DOHH2 (cell line): ENCODE measurements around the gene OR2AT4.

Experiments used
- H3F3A ChIP-seq: fragments of 200-600 bp; sonication (generic), shearing (Covaris generic); 2 replicates; pipeline ENCODE4 v1.6.0; 2016; ENCODE audit warnings: antibody characterized with exemption, mild to moderate bottlenecking; ENCODE audit not compliant: control insufficient read depth, insufficient read depth
- H3K27ac ChIP-seq: fragments of 200-600 bp; sonication (generic); 2 replicates; pipeline ENCODE4 v1.5.1; 2014; ENCODE audit warnings: low read depth, mild to moderate bottlenecking, low read length, moderate library complexity
- H3K27me3 ChIP-seq: fragments of 200-600 bp; sonication (generic); 2 replicates; pipeline ENCODE4 v1.6.1; 2014; ENCODE audit warnings: mild to moderate bottlenecking, low read length, mixed read lengths; ENCODE audit not compliant: control insufficient read depth
- H3K36me3 ChIP-seq: fragments of 200-600 bp; sonication (generic); 2 replicates; pipeline ENCODE4 v1.6.1; 2014; ENCODE audit warnings: mild to moderate bottlenecking, low read length, moderate library complexity, mixed read lengths; ENCODE audit not compliant: control insufficient read depth
- H3K4me1 ChIP-seq: fragments of 200-600 bp; sonication (generic); 2 replicates; pipeline ENCODE4 v1.6.1; 2014; ENCODE audit warnings: mild to moderate bottlenecking, low read length, mixed read lengths; ENCODE audit not compliant: control insufficient read depth
- H3K4me2 ChIP-seq: fragments of 200-600 bp; sonication (generic); 2 replicates; pipeline ENCODE4 v1.6.0; 2014; ENCODE audit warnings: mild to moderate bottlenecking, low read length, moderate library complexity
- H3K4me3 ChIP-seq: fragments of 200-600 bp; sonication (generic); 2 replicates; pipeline ENCODE4 v1.5.1; 2014; ENCODE audit warnings: mild to moderate bottlenecking, low read length, mixed read lengths
- H3K79me2 ChIP-seq: fragments of 200-600 bp; sonication (generic); 2 replicates; pipeline ENCODE4 v1.6.1; 2014; ENCODE audit warnings: mild to moderate bottlenecking, low read length, mixed read lengths; ENCODE audit not compliant: control insufficient read depth
- H3K9me2 ChIP-seq: fragments of 200-600 bp; sonication (generic); replicated peaks from 2 replicates; pipeline ENCODE4 v1.6.1; 2014; ENCODE audit warnings: mild to moderate bottlenecking, low read length, mixed read lengths; ENCODE audit not compliant: control insufficient read depth
- H3K9me3 ChIP-seq: fragments of 200-600 bp; sonication (generic); 2 replicates; pipeline ENCODE4 v1.6.1; 2014; ENCODE audit warnings: antibody characterized with exemption, low read length, mixed read lengths; ENCODE audit not compliant: control insufficient read depth, insufficient read depth
- H4K20me1 ChIP-seq: fragments of 200-600 bp; sonication (generic); 2 replicates; pipeline ENCODE4 v1.6.0; 2014; ENCODE audit warnings: low read depth, mild to moderate bottlenecking, antibody characterized with exemption, low read length, moderate library complexity; ENCODE audit not compliant: control insufficient read depth, insufficient read depth
- EZH2phosphoT487 ChIP-seq: fragments of 200-600 bp; sonication (generic); IDR thresholded peaks from 2 replicates; pipeline ENCODE4 v1.6.1; 2017; ENCODE audit warnings: borderline replicate concordance, mild to moderate bottlenecking, antibody characterized with exemption, low read length, moderate library complexity, mixed read lengths
- TF ChIP-seq, protein P1 (sequence below): fragments of 200-600 bp; sonication (generic); IDR thresholded peaks from one replicate; pipeline ENCODE4 v1.5.1; 2014; ENCODE audit warnings: antibody characterized with exemption, mild to moderate bottlenecking, low read depth, low read length; ENCODE audit not compliant: poor library complexity, severe bottlenecking

OR2AT4 gene

DNA sequence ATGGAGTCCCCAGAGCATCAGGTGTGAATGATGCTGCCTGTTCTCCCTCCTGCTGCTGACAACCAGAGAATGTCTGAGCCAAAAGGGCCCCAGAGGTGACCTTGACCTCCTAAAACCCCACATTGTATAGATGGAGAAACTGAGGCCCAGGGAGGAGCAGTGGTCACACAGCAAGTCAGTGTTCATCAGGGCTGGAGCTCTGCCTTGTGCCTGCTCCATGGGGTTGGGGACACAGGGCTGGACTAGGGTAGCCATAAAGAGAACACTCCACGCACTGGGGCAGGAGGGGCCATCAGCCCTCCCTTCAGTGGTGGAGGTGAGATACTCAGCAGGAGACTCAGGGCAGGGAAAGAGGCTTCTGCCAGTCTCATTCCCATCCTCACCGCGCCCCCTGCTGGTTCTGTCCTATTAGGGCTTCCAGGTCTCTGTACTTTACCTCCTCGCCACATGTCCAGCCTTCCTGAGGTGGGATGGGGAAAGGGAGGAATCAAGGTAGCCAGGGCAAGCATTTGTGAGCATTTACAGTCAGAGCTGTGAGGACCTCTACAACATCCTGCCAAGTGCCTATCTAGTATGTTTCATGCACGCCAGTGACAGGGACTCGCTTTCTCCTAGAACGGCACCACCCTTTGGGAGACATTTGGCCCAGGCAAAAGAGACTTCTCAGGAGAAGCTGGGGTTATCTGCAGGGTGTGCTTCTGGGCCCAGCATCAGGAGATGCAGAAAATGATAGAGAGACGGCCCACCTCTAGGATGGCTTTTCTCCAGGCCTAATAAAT is 64.7 kb downstream of the OR2AT4 start:
- no peak for TF ChIP-seq EZH2phosphoT487
- TF ChIP-seq, protein P1, sequence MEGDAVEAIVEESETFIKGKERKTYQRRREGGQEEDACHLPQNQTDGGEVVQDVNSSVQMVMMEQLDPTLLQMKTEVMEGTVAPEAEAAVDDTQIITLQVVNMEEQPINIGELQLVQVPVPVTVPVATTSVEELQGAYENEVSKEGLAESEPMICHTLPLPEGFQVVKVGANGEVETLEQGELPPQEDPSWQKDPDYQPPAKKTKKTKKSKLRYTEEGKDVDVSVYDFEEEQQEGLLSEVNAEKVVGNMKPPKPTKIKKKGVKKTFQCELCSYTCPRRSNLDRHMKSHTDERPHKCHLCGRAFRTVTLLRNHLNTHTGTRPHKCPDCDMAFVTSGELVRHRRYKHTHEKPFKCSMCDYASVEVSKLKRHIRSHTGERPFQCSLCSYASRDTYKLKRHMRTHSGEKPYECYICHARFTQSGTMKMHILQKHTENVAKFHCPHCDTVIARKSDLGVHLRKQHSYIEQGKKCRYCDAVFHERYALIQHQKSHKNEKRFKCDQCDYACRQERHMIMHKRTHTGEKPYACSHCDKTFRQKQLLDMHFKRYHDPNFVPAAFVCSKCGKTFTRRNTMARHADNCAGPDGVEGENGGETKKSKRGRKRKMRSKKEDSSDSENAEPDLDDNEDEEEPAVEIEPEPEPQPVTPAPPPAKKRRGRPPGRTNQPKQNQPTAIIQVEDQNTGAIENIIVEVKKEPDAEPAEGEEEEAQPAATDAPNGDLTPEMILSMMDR, result peak; percentile 88
- no peaks in the 10 kb centered on the region for H3K27me3 ChIP-seq
- no peaks in the 10 kb centered on the region for H4K20me1 ChIP-seq
- H3K27ac ChIP-seq, result no peak overlapping the region
- no peaks in the 10 kb centered on the region for H3K9me2 ChIP-seq
- H3K4me3 ChIP-seq, result no peak overlapping the region
- no peak overlapping the region for H3K4me2 ChIP-seq
- no peaks in the 10 kb centered on the region for H3K4me1 ChIP-seq
- no peaks in the 10 kb centered on the region for H3K36me3 ChIP-seq
- H3K9me3 ChIP-seq, result no peaks in the 10 kb centered on the region
- no peaks in the 10 kb centered on the region for H3K79me2 ChIP-seq
- no peaks in the 10 kb centered on the region for H3F3A ChIP-seq
